SK-N-SH (cell line): ENCODE measurements around the gene YY1.

ENCODE experiments used
- EP300 ChIP-seq, 2 experiments: IDR thresholded peaks; 2 replicates each; pipeline versions ENCODE4 v1.4.0 to v1.6.1; 2012; ENCODE audit warnings: borderline replicate concordance in 1 of 2, low read depth in 1 of 2, low read length in 1 of 2
- EZH2phosphoT487 ChIP-seq: fragments of 200-600 bp; sonication (generic); IDR thresholded peaks from 2 replicates; pipeline ENCODE4 v1.6.1; 2017; ENCODE audit warnings: low read depth, mixed run types, mild to moderate bottlenecking, antibody characterized with exemption, moderate library complexity, borderline replicate concordance
- NFIC ChIP-seq: IDR thresholded peaks from 2 replicates; pipeline ENCODE4 v1.4.0; 2012; ENCODE audit warnings: borderline replicate concordance
- POLR2AphosphoS5 ChIP-seq: IDR thresholded peaks from 2 replicates; pipeline ENCODE4 v1.6.1; 2012; ENCODE audit warnings: low read depth, low read length
- RAD21 ChIP-seq: IDR thresholded peaks from 2 replicates; pipeline ENCODE4 v1.6.1; 2012; ENCODE audit warnings: mild to moderate bottlenecking, low read length
- RFX5 ChIP-seq: IDR thresholded peaks from 2 replicates; pipeline ENCODE4 v1.6.1; 2012; ENCODE audit warnings: mild to moderate bottlenecking, improper control_type of control experiment, low read length
- RXRA ChIP-seq: IDR thresholded peaks from 2 replicates; pipeline ENCODE4 v1.4.0; 2012; ENCODE audit warnings: low read depth, mild to moderate bottlenecking, borderline replicate concordance
- SMC3 ChIP-seq: IDR thresholded peaks from 2 replicates; pipeline ENCODE4 v1.6.1; 2012; ENCODE audit warnings: low read depth, low read length, improper control_type of control experiment
- TAF1 ChIP-seq: IDR thresholded peaks from 2 replicates; pipeline ENCODE4 v1.6.1; 2012; ENCODE audit warnings: low read depth, mild to moderate bottlenecking, low read length, moderate library complexity, borderline replicate concordance
- YY1 ChIP-seq: IDR thresholded peaks from 2 replicates; pipeline ENCODE4 v1.4.0; 2012; ENCODE audit warnings: low read depth, mild to moderate bottlenecking
- TF ChIP-seq, protein P1 (sequence below): fragments of 200-600 bp; sonication (generic); IDR thresholded peaks from 2 replicates; pipeline ENCODE4 v1.6.1; 2017; ENCODE audit warnings: antibody characterized with exemption, mild to moderate bottlenecking, moderate library complexity
- TF ChIP-seq, protein P2 (sequence below): fragments of 150-350 bp; IDR thresholded peaks from 2 replicates; pipeline ENCODE4 v1.6.1; 2017; ENCODE audit warnings: antibody characterized with exemption, low read length, low read depth, borderline replicate concordance
- TF ChIP-seq, protein P3 (sequence below): IDR thresholded peaks from 2 replicates; pipeline ENCODE4 v1.4.0; 2012; ENCODE audit warnings: low read depth, borderline replicate concordance
- TF ChIP-seq, protein P4 (sequence below): IDR thresholded peaks from 2 replicates; pipeline ENCODE4 v1.4.0; 2012; ENCODE audit warnings: low read depth

DNA sequence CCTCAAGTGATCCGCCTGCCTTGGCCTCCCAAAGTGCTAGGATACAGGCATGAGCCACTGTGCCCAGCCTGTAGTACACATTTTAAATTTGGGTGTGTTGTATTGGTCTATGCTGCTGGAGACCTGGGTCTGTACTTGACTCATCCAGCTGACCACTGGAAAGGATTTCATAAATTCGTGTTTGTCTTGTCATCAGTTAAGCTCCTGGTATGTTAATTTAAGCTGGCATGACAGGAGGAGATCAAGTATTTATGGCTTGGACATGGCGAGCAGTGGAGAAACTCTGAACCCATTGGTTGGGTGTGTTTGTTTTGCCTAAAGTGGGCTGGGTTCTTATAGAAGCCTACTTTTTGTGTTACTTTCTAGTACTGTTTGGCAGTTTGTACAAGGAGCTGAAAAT is 24.2 kb downstream of the YY1 start:
- TF ChIP-seq YY1, result no peak
- no peak for TF ChIP-seq RFX5
- TF ChIP-seq TAF1, result no peak
- TF ChIP-seq, protein P1, sequence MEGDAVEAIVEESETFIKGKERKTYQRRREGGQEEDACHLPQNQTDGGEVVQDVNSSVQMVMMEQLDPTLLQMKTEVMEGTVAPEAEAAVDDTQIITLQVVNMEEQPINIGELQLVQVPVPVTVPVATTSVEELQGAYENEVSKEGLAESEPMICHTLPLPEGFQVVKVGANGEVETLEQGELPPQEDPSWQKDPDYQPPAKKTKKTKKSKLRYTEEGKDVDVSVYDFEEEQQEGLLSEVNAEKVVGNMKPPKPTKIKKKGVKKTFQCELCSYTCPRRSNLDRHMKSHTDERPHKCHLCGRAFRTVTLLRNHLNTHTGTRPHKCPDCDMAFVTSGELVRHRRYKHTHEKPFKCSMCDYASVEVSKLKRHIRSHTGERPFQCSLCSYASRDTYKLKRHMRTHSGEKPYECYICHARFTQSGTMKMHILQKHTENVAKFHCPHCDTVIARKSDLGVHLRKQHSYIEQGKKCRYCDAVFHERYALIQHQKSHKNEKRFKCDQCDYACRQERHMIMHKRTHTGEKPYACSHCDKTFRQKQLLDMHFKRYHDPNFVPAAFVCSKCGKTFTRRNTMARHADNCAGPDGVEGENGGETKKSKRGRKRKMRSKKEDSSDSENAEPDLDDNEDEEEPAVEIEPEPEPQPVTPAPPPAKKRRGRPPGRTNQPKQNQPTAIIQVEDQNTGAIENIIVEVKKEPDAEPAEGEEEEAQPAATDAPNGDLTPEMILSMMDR, result no peak
- no peak for TF ChIP-seq NFIC
- TF ChIP-seq, protein P2, sequence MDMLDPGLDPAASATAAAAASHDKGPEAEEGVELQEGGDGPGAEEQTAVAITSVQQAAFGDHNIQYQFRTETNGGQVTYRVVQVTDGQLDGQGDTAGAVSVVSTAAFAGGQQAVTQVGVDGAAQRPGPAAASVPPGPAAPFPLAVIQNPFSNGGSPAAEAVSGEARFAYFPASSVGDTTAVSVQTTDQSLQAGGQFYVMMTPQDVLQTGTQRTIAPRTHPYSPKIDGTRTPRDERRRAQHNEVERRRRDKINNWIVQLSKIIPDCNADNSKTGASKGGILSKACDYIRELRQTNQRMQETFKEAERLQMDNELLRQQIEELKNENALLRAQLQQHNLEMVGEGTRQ, result no peak
- TF ChIP-seq EP300 (IDR thresholded peaks at IDR 0.05; ENCODE audit: borderline replicate concordance in 1 of 2, low read depth in 1 of 2, low read length in 1 of 2), result no peak
- TF ChIP-seq SMC3, result no peak
- TF ChIP-seq, protein P3, sequence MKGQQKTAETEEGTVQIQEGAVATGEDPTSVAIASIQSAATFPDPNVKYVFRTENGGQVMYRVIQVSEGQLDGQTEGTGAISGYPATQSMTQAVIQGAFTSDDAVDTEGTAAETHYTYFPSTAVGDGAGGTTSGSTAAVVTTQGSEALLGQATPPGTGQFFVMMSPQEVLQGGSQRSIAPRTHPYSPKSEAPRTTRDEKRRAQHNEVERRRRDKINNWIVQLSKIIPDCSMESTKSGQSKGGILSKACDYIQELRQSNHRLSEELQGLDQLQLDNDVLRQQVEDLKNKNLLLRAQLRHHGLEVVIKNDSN, result no peak
- TF ChIP-seq, protein P4, sequence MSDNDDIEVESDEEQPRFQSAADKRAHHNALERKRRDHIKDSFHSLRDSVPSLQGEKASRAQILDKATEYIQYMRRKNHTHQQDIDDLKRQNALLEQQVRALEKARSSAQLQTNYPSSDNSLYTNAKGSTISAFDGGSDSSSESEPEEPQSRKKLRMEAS, result no peak
- TF ChIP-seq RAD21, result no peak
- no peak for TF ChIP-seq RXRA
- TF ChIP-seq EZH2phosphoT487, result no peak
- no peak for TF ChIP-seq POLR2AphosphoS5
